Neural progenitor cell (in vitro differentiated cells): ENCODE data around the gene SMAD7.

Source experiments
- EZH2phosphoT487 ChIP-seq: fragments of 200-600 bp; sonication (generic); IDR thresholded peaks from 2 replicates; pipeline ENCODE4 v1.6.1; 2017; ENCODE audit warnings: antibody characterized with exemption
- TF ChIP-seq, protein P1 (sequence below): fragments of 200-600 bp; sonication (generic); IDR thresholded peaks from 2 replicates; pipeline ENCODE4 v1.5.1; 2017; ENCODE audit warnings: antibody characterized with exemption, mild to moderate bottlenecking

DNA sequence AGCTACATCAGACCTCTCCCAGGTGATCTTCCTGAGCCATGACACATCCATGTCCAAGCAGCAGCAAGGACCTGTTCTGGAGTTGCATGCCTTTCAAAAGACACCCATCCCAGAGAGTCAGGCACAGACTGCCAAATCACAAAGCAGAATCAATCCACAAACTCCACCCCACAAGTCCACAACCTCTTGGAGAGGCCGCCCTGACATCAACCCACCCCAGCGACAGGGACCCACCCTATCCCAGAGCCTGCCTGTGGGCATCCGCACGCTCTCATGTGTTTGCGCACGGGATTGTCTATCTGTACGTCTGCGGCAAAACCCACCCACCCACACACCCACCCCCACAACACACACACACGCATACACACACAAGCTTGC is 11.9 kb downstream of the SMAD7 start:
- TF ChIP-seq, protein P1, sequence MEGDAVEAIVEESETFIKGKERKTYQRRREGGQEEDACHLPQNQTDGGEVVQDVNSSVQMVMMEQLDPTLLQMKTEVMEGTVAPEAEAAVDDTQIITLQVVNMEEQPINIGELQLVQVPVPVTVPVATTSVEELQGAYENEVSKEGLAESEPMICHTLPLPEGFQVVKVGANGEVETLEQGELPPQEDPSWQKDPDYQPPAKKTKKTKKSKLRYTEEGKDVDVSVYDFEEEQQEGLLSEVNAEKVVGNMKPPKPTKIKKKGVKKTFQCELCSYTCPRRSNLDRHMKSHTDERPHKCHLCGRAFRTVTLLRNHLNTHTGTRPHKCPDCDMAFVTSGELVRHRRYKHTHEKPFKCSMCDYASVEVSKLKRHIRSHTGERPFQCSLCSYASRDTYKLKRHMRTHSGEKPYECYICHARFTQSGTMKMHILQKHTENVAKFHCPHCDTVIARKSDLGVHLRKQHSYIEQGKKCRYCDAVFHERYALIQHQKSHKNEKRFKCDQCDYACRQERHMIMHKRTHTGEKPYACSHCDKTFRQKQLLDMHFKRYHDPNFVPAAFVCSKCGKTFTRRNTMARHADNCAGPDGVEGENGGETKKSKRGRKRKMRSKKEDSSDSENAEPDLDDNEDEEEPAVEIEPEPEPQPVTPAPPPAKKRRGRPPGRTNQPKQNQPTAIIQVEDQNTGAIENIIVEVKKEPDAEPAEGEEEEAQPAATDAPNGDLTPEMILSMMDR, result no peak
- no peak for TF ChIP-seq EZH2phosphoT487
